Measurements from ENCODE around the gene GPR152.

DNA sequence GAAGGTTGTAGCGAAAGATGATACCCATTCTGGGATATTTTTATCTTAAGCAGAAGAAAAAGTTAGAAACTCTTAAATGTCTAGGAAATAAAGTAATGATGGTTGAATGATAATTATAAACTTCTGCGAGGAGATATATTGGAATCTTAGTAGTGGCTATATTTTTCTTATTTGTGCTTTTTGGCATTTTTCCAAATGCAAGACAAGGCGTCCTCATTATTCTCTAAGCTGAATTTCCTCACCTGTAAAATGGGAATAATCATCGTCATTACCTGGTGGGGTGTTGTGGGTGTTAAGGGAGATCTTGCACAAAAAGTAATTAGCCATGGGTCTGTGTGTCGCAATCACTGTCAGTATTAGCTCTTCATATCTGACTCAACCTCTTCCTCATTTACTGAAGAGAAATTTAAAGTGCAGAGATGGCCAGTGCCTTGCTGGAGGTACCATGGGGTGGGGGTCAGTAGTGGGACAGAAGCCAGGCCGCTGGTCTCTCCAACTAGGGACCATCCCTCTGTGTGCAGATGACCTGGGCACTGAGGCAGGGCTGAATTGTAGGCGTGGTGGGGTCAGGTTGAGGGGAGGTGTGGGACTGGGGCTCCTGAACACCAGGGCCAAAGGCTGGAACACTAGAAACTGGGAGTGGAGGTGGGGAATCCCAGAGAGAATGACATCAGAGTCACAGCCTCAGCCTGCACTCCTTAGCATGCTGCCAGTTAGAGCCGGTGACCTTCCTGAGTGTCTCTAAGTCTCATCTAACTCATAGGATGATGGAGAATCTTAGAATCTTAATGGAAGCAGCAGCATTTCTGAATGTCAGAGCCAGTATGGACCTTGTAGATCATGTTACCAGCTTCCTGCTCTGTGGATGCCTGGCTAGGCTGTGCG lies 48.5 kb upstream of the GPR152 start:
- TF ChIP-seq POLR2A (IDR thresholded peaks at IDR 0.05; ENCODE audit: low read depth, low read length): no peak
- TF ChIP-seq CTCF (IDR thresholded peaks at IDR 0.05; ENCODE audit: extremely low read depth in 1 of 2, insufficient read depth in 1 of 2, low read depth in 1 of 2, low read length in 2 of 2): no peak
- no peak for TF ChIP-seq POLR2AphosphoS5 (IDR thresholded peaks at IDR 0.05; ENCODE audit: insufficient read depth, low read depth, low read length)
- TF ChIP-seq JUN (IDR thresholded peaks at IDR 0.05; ENCODE audit: borderline replicate concordance, insufficient read depth, insufficient read length, low read depth): no peak
- TF ChIP-seq MAX (IDR thresholded peaks at IDR 0.05; ENCODE audit: insufficient read depth, insufficient read length): no peak
- no peak for TF ChIP-seq MYC (IDR thresholded peaks at IDR 0.05; ENCODE audit: low read depth, low read length)
- no peak for TF ChIP-seq EZH2 (IDR thresholded peaks at IDR 0.05; ENCODE audit: borderline replicate concordance, low read depth, low read length, severe bottlenecking)
- no peak for TF ChIP-seq FOS (IDR thresholded peaks at IDR 0.05; ENCODE audit: borderline replicate concordance, insufficient read depth, low read length)
- TF ChIP-seq GATA2 (IDR thresholded peaks at IDR 0.05; ENCODE audit: insufficient read depth, insufficient read length, low read depth, low read length): no peak

Measured in endothelial cell of umbilical vein (primary cell).